Measurements from ENCODE around the gene RPS6KA1.

RPS6KA1 gene

DNA sequence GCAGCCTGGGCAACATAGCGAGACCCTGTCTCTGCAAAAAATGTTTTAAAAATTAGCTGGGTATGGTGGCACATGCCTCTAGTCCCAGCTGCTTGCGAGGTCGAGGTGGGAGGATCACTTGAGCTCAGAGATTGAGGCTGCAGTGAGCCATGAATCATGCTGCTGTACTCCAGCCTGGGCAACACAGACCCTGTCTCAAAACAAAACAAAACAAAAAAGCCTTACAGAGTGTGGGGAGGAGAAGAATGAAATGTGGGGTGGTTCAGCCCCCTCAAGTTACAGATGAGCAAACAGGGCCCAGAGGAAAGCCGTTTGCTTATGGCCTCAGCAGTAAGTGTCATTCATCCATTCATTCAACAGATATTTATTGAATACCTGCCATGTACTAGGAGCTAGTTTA lies 40.7 kb downstream of the RPS6KA1 start:
- peaks cover 100% of the 10 kb centered on the region in 11 experiments for H3K36me3 ChIP-seq
- H3K9me3 ChIP-seq (replicated peaks in 1 of 11), result no peaks in the 10 kb centered on the region
- peaks cover 0 to 100% (median 100%) of the 10 kb centered on the region in 11 experiments; a peak in 21 of 22 replicates for H4K20me1 ChIP-seq
- no peak overlapping the region for H3K27ac ChIP-seq
- H3K4me3 ChIP-seq, result no peak overlapping the region
- peak overlapping the region in 1 of 11 experiments; percentile 11; a peak in 1 of 22 replicates for H3K9ac ChIP-seq
- H3K4me2 ChIP-seq, result no peak overlapping the region
- TF ChIP-seq Cebpa-rat (IDR thresholded peaks at IDR 0.05), result no peak
- H3K4me1 ChIP-seq, result peaks cover 0 to 45% (median 19%) of the 10 kb centered on the region in 10 experiments; a peak in 12 of 20 replicates
- no peaks in the 10 kb centered on the region for H3K27me3 ChIP-seq

DNA sequence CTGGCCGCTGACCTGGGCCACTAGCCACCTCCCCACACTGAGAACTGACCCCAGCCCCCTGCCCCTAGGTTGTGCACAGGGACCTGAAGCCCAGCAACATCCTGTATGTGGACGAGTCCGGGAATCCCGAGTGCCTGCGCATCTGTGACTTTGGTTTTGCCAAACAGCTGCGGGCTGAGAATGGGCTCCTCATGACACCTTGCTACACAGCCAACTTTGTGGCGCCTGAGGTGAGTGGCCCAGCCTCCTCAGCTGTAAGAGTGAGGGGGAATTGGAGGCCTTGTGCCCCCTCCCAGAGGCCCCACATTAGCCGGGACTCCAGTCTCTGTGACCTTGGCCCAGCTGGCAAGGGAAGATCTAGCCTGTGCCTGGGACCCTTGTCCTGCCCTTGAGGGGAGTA lies 41.8 kb downstream of the RPS6KA1 start:
- Histone ChIP-seq H3K4me3 (no peak overlapping the region), H3K4me2 (no peak overlapping the region; a peak in 1 of 22 replicates), H4K20me1 (peaks cover 0 to 100% (median 98%) of the 10 kb centered on the region in 11 experiments; a peak in 21 of 22 replicates), H3K36me3 (peaks cover 93 to 100% (median 100%) of the 10 kb centered on the region in 11 experiments), H3K9ac (peak overlapping the region in 2 of 11 experiments; percentile 16 to 30; a peak in 1 of 22 replicates), H3K27ac (no peak overlapping the region), H3K9me3 (replicated peaks in 1 of 11) (no peaks in the 10 kb centered on the region), H3K4me1 (peaks cover 0 to 56% (median 21%) of the 10 kb centered on the region in 10 experiments; a peak in 12 of 20 replicates), H3K27me3 (no peaks in the 10 kb centered on the region)
- no peak for TF ChIP-seq Cebpa-rat (IDR thresholded peaks at IDR 0.05)

DNA sequence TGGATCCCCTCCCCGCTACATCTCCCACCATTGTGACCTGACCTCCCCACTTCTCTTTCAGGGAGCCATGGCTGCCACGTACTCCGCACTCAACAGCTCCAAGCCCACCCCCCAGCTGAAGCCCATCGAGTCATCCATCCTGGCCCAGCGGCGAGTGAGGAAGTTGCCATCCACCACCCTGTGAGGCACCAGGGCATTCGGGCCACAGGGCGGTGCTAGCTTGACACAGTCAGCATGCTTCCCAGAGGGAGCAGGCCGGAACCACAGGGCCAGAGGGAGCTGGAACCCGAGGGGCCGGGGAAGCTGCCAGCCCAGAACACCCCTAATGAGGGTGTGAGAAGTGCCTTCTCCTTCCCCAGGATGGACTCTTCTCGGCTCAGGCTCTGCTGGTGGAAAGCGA lies 44.5 kb downstream of the RPS6KA1 start:
- H4K20me1 ChIP-seq, result peaks cover 0 to 85% (median 78%) of the 10 kb centered on the region in 11 experiments; a peak in 21 of 22 replicates
- TF ChIP-seq Cebpa-rat (IDR thresholded peaks at IDR 0.05), result no peak
- H3K36me3 ChIP-seq, result peaks cover 67 to 75% (median 73%) of the 10 kb centered on the region in 11 experiments

DNA sequence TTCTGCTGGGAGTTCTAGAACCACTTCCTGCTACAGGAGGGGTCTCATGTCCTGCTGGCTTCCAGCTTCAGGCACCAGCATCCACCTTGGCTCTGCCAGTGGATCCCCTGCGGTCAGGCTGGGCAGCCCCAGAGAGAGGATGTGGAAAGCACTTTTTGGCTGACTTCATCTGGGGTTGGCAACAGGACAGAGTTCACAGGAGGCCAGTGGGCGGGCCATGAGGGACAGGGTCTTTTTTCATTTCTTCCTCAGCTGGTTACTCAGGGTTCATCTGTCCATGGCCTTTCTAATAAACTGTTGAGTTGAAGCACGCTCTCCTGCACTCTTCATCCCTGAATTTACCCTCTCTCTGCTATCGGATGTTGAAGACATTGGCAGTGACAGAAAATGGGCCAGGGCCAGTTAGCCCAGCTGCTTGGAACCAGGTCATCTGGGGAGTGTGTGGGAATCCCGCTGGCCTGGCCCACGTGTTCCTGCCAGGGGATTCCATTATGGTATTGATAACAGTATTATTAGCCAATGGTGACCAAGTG lies 45.2 kb downstream of the RPS6KA1 start:
- peak overlapping the region in 5 of 11 experiments; percentile 41 to 80 (median 48); a peak in 10 of 22 replicates for H3K4me2 ChIP-seq
- H3K36me3 ChIP-seq, result peaks cover 59 to 67% (median 66%) of the 10 kb centered on the region in 11 experiments
- H3K9ac ChIP-seq, result peak overlapping the region in 4 of 11 experiments; percentile 15 to 45 (median 33); a peak in 2 of 22 replicates
- no peak for TF ChIP-seq Cebpa-rat (IDR thresholded peaks at IDR 0.05)
- peaks cover 0 to 70% (median 23%) of the 10 kb centered on the region in 10 experiments; a peak in 12 of 20 replicates for H3K4me1 ChIP-seq
- no peak overlapping the region for H3K4me3 ChIP-seq
- no peaks in the 10 kb centered on the region for H3K9me3 ChIP-seq (replicated peaks in 1 of 11)
- no peaks in the 10 kb centered on the region for H3K27me3 ChIP-seq
- peak overlapping the region in 6 of 11 experiments; percentile 10 to 47 (median 24); a peak in 6 of 22 replicates for H3K27ac ChIP-seq
- peaks cover 0 to 77% (median 70%) of the 10 kb centered on the region in 11 experiments; a peak in 21 of 22 replicates for H4K20me1 ChIP-seq

More for the DNA sequence above, 44.5 kb downstream of the RPS6KA1 start:
- Histone ChIP-seq H3K4me1 (peaks cover 0 to 70% (median 23%) of the 10 kb centered on the region in 10 experiments; a peak in 12 of 20 replicates), H3K9me3 (replicated peaks in 1 of 11) (no peaks in the 10 kb centered on the region), H3K9ac (peak overlapping the region in 4 of 11 experiments; percentile 23 to 45 (median 33); a peak in 5 of 22 replicates), H3K27me3 (no peaks in the 10 kb centered on the region), H3K4me2 (peak overlapping the region in 5 of 11 experiments; percentile 41 to 80 (median 48); a peak in 9 of 22 replicates), H3K27ac (peak overlapping the region in 6 of 11 experiments; percentile 10 to 47 (median 32); a peak in 8 of 22 replicates), H3K4me3 (no peak overlapping the region)

DNA sequence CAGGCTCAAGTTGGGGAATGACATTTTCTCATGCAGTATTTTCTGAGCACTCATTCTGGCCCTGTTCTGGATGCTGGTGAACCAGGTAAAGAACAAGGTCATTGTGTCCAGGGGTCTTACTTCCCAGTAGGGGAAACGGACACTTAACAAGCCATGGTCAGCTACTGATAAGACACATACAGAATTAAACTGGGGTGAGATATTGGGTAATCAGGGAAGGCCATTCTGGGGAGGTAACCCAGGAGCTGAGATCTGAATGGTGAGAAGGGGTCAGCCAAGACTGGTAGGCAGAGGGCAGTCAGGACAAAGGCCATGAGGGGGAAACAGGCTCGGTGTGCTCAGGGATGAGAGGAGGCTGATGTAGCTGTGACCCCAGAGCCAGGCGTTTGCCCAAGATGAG lies 45.8 kb downstream of the RPS6KA1 start:
- Histone ChIP-seq H3K9me3 (replicated peaks in 1 of 11) (no peaks in the 10 kb centered on the region), H3K4me1 (peaks cover 0 to 73% (median 23%) of the 10 kb centered on the region in 10 experiments; a peak in 12 of 20 replicates), H3K4me2 (no peak overlapping the region), H3K4me3 (no peak overlapping the region), H3K27me3 (no peaks in the 10 kb centered on the region), H4K20me1 (peaks cover 0 to 71% (median 64%) of the 10 kb centered on the region in 11 experiments; a peak in 20 of 22 replicates), H3K27ac (peak overlapping the region in 2 of 11 experiments; percentile 10 to 22; a peak in 1 of 22 replicates), H3K36me3 (peaks cover 54 to 62% (median 60%) of the 10 kb centered on the region in 11 experiments), H3K9ac (peak overlapping the region in 1 of 11 experiments; percentile 27; a peak in 1 of 22 replicates)
- TF ChIP-seq Cebpa-rat (IDR thresholded peaks at IDR 0.05), result no peak

DNA sequence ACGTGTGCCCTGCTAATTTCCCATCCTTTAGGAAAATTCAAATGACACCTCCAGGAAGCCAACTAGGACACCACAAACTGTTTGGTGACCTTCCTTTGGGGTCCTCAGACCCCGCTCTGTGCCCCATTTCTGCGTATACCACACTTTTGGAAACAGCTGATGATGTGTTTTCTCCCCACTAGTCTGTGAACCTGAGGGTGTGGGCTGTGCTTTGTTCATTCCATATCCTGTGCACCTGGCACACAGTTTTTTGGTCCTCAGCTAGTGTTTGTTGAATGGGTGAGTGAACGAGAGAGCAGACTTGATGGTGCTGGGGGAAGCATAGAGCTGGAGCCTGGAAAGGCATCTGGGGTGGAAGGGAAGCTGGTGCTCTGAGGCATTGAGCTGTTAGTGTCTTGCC lies 48.6 kb downstream of the RPS6KA1 start:
- H3K4me3 ChIP-seq, result no peak overlapping the region
- H3K27me3 ChIP-seq, result no peaks in the 10 kb centered on the region
- no peak overlapping the region for H3K4me2 ChIP-seq
- H3K27ac ChIP-seq, result no peak overlapping the region
- no peak overlapping the region for H3K9ac ChIP-seq
- H3K4me1 ChIP-seq, result peaks cover 0 to 82% (median 44%) of the 10 kb centered on the region in 10 experiments; a peak in 16 of 20 replicates
- TF ChIP-seq Cebpa-rat (IDR thresholded peaks at IDR 0.05), result no peak
- peaks cover 25 to 34% (median 32%) of the 10 kb centered on the region in 11 experiments for H3K36me3 ChIP-seq
- peaks cover 0 to 46% (median 36%) of the 10 kb centered on the region in 11 experiments; a peak in 18 of 22 replicates for H4K20me1 ChIP-seq
- H3K9me3 ChIP-seq (replicated peaks in 1 of 11), result no peaks in the 10 kb centered on the region

GRCh38 chr1:26579681-26580111 lies 50.1 kb downstream of the RPS6KA1 start:
- TF ChIP-seq Cebpa-rat (IDR thresholded peaks at IDR 0.05), result no peak
- H3K4me1 ChIP-seq, result peaks cover 0 to 82% (median 43%) of the 10 kb centered on the region in 10 experiments; a peak in 16 of 20 replicates
- peaks cover 10 to 18% (median 16%) of the 10 kb centered on the region in 11 experiments for H3K36me3 ChIP-seq
- H3K27me3 ChIP-seq, result no peaks in the 10 kb centered on the region
- no peak overlapping the region for H3K9ac ChIP-seq
- no peak overlapping the region for H3K27ac ChIP-seq
- no peak overlapping the region for H3K4me2 ChIP-seq
- H4K20me1 ChIP-seq, result peaks cover 0 to 31% (median 22%) of the 10 kb centered on the region in 11 experiments; a peak in 18 of 22 replicates
- no peaks in the 10 kb centered on the region for H3K9me3 ChIP-seq (replicated peaks in 1 of 11)
- H3K4me3 ChIP-seq, result no peak overlapping the region

- TF ChIP-seq Cebpa-rat (IDR thresholded peaks at IDR 0.05), result no peak
- H3K4me1 ChIP-seq, result peaks cover 0 to 82% (median 41%) of the 10 kb centered on the region in 10 experiments; a peak in 16 of 20 replicates
- H4K20me1 ChIP-seq, result peaks cover 0 to 26% (median 18%) of the 10 kb centered on the region in 11 experiments; a peak in 17 of 22 replicates
- no peak overlapping the region for H3K27ac ChIP-seq
- no peak overlapping the region for H3K9ac ChIP-seq
- peaks cover 6 to 14% (median 12%) of the 10 kb centered on the region in 11 experiments; a peak in 21 of 22 replicates for H3K36me3 ChIP-seq
- no peaks in the 10 kb centered on the region for H3K27me3 ChIP-seq
- peak overlapping the region in 1 of 11 experiments; percentile 84; a peak in 1 of 22 replicates for H3K4me2 ChIP-seq
- no peaks in the 10 kb centered on the region for H3K9me3 ChIP-seq (replicated peaks in 1 of 11)
- no peak overlapping the region for H3K4me3 ChIP-seq
Measured at GRCh38 chr1:26580116-26580515, 50.6 kb downstream of the RPS6KA1 start.

DNA sequence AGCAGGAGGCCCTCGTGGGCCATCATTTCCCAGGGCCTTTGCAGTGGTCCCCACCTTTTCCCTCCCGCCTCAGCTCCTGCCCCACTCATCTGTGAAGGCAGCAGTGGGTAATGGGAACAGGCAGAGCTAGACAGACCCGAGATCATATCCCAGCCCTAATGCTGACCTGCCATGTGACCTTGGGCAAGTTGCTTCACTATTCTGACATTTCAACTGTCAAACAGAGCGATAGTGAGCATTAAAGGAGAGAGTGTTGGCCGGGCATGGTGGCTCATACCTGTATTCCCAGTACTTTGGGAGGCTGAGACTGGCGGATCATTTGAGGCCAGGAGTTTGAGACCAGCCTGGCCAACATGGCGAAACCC lies 51.7 kb downstream of the RPS6KA1 start:
- Histone ChIP-seq H3K4me3 (no peak overlapping the region), H4K20me1 (peaks cover 0 to 15% (median 10%) of the 10 kb centered on the region in 11 experiments; a peak in 12 of 22 replicates), H3K4me2 (peak overlapping the region in 5 of 11 experiments; percentile 65 to 84 (median 81); a peak in 10 of 22 replicates), H3K9me3 (replicated peaks in 1 of 11) (no peaks in the 10 kb centered on the region), H3K4me1 (peaks cover 0 to 79% (median 42%) of the 10 kb centered on the region in 10 experiments; a peak in 16 of 20 replicates), H3K27me3 (no peaks in the 10 kb centered on the region), H3K27ac (peak overlapping the region in 5 of 11 experiments; percentile 14 to 79 (median 77); a peak in 9 of 22 replicates), H3K36me3 (peaks cover 0 to 3% (median under 1%) of the 10 kb centered on the region in 11 experiments; a peak in 7 of 22 replicates), H3K9ac (no peak overlapping the region)
- no peak for TF ChIP-seq Cebpa-rat (IDR thresholded peaks at IDR 0.05)
